ENCODE measurements around the gene TTLL11. TPM values are rescaled to one million over a fixed set of nuclear protein-coding genes. Genes with fewer than 3 reads are reported as not detected.

Gene TTLL11
- total RNA-seq, 1 experiment from 2014 or later = 2.5 TPM

DNA sequence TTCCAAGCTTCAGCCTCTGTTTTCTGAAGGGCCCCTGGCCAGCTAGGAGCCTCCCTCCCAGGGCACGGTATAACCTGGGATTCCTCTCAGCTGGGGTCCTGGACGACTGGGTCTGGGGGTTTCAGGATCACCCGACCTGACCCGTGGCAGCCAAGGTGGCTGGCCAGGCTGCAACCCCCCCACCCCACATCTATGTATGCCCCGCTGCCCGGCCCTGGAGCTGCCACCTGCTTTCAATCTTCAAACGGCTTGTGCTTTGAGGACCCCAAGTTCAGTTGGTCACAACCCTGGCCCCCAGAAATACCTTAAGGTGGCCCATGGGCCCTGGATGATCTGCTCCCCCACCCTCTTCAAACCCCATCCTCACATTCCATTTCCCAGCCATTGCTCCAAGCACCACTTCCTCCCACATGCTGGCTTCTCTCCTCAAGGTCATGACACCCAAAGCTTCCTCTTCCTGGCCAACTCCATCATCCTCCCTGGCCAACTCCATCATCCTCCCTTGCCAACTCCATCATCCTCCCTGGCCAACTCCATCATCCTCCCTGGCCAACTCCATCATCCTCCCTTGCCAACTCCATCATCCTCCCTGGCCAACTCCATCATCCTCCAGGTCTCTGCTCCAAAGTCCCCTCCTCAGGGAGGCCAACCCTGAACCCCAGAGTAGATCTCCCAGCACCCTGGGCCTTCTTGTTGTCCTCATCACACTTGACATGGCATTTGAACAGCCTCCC is 17.2 kb upstream of the TTLL11 start:
- DNase-seq (ENCODE audit: low spot score) = no peak

DNA sequence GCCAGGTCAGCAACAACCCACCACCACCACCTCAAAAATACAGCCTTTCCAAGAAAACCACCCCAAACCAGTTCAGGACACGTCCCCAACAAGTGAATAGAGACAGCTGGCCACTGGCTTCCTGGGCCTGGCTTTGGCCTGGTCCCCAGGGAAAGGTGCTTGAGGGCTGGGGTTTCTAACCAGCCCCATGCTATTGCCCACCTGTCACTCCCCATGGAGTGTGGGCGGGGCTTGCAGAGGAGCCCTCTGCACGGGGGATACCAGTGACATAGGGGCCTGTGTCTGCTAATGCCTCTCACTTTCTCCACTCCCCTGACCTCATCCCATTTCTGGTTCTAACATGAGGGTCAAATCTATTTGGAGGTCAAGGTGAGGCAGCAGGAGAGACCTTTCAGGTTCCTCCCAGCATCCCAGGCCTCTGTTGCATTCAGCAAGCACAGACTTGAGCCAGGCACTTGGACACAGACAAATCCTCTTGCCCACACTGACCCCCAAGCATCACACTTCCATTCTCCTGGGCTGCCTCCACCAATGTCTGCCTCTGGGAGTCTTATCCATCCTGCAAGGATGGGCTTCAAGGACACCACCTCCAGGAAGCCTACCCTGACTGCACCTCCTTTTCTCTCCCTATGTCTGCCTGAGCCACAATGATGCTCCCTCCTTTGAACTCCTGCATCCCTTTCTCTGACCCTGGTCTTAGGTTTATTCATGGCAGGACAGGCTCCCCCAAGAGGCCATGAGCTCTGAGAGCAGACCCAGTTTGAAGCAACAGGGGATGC is 16.1 kb upstream of the TTLL11 start:
- DNase-seq (ENCODE audit: low spot score) = no peak

DNA sequence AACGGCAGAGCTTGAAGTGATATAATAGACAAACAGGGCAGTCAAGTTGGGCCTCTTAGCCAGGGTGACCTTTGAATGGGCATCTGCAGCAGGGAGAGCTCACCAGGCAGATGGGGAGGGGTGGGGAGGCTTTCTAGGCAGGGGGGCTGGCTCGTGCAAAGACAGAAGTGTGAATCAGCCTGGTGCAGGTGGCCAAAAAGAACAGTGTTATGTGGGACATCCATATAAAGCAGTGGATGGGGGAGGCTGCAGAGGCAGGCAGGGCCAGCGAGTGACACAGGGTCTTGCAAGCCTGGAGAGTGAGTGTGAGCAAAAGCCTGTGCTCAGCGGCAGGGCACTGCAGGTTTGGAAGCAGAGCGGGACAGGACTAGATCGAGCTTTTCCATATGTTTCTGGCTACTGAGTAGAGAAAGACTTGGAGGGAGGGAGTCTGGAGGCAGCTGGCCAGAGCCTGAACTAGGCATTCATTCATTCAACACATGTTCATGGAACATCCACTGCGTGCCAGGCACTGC is 14.2 kb upstream of the TTLL11 start:
- no peak for DNase-seq (ENCODE audit: low spot score)

GRCh38 chr9:122106576-122106975 is 13.5 kb upstream of the TTLL11 start:
- DNase-seq (ENCODE audit: low spot score) = no peak

DNA sequence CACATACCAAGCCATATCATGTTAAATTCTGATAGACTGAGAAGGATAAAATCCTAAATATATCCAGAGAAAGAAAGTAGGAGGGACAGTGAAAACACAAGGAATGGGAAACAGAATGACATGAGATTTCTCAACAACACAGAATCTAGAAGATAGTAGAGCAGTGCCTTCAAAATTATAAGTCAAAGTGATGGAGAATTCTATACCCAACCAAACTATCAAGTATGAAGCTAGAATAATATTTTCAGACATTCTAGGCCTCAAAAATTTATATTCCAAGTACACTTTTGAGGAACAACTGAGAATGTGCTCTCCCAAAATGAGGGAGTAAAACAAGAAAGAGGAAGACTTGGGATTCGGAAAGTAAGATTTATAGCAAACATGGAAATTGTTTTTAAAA is 10.9 kb upstream of the TTLL11 start:
- no peak for DNase-seq (ENCODE audit: low spot score)

DNA sequence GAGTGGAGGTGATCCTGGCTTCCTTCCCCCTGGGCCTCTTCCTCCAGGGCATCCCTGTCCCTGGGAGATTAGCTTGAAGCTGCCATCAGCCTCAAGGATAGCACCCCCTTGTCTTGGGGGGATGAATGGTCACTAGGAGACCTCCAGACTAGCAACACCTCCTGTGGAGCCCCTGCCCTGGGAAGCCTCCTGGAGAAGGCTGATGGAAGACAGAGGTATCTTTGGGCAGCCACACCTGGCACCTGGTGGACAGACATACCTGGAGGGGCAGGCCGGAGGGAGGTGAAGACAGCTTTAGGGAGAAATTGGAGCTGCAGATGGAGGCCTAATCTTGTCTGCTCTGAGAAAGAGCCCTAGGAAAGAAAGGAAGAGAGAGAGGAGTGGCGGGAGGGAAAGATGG is 9.0 kb upstream of the TTLL11 start:
- no peak for DNase-seq (ENCODE audit: low spot score)

DNA sequence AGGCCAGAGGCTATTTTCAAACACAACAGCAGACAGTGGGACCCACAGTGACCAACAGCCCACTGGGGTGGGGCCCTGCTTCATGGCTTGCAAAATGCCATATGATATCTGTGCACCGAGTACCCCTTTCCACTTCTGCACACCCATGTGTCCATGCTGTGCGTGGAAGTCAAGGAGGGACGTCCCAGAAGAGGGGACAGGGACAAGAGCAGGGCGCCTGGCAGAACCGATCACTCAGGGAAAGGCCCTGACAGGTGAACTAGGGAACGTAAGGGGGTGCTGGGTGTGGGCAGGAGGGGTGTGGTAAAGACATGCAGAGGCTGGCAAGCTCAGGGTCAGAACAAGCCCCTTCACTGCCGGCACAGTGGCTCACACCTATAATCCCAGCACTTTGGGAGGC is 7.6 kb upstream of the TTLL11 start:
- DNase-seq (ENCODE audit: low spot score) = no peak

GRCh38 chr9:122099271-122099869 is 6.3 kb upstream of the TTLL11 start:
- DNase-seq (ENCODE audit: low spot score) = peak; percentile 85

DNA sequence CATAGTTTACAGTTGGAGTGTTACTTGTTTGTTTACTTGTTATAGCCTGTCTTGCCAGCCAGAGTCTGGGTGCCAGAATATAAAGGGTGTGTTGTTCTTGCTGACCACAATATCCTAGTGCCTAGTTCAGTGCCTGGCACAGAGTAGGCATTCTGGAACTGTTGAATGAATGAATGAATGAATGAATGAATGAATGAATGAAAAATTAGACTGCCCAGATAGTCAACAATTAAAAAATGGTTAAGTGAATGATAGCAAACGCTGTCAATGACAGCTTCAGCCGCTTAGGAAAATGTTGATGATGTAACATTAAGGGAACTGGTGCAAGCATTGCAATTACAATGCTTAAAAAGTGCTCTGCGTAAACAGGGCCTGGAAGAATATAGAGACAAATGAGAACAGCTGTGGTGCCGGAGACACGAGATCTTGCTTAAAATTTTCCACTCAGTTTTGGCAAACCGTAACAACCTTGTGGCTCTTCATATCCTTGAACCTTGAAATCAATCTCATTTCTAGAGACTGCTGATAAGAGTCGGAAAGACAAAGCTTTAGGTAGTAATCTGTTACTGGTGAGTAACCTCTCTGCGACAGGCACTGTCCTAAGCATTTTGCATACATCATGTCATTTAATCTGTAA is 4.7 kb upstream of the TTLL11 start:
- no peak for DNase-seq (ENCODE audit: low spot score)

DNA sequence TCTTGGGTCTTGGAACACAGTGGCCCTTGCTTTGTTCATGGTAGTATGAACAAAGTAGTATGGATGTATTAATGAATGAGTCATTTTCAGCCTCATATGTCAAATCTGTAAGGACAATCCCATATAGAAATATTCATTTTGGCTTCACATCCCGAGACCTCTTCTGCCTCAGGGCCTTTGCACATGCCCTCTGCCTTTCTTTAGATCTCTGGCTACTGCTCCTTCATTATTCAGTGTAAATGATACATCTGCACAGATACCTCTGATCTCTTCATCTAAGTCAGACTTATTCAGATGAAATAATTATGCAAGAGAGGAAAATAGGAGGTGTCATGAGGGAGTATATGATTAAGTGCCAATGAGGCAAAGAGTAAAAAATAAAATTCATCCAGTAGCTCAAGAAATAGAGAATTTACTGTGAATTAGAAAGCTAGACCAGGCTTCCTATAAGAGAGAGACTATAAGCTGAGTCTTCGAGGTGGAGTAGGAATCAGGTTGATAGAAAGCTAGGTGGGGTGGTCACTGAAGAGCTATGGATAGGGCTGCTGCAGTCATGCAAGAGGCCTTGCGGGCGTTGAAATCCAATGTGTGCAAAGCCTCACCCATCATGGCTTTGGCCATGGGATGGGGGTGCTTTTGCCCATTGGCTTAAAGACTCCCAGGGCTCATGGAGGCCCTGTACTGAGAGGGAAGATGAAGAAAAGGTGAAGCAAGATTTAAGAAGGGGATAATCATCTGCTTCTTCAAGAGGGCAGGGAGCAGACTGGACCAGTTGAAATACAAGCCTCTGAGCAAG is 3.7 kb upstream of the TTLL11 start:
- no peak for DNase-seq (ENCODE audit: low spot score)

GRCh38 chr9:122095010-122095767 is 2.1 kb upstream of the TTLL11 start:
- DNase-seq (ENCODE audit: low spot score) = peak; percentile 60

GRCh38 chr9:122091682-122092592 is 1.2 kb downstream of the TTLL11 start:
- DNase-seq (ENCODE audit: low spot score) = no peak

GRCh38 chr9:122090981-122091380 is 2.1 kb downstream of the TTLL11 start:
- DNase-seq (ENCODE audit: low spot score) = no peak

DNA sequence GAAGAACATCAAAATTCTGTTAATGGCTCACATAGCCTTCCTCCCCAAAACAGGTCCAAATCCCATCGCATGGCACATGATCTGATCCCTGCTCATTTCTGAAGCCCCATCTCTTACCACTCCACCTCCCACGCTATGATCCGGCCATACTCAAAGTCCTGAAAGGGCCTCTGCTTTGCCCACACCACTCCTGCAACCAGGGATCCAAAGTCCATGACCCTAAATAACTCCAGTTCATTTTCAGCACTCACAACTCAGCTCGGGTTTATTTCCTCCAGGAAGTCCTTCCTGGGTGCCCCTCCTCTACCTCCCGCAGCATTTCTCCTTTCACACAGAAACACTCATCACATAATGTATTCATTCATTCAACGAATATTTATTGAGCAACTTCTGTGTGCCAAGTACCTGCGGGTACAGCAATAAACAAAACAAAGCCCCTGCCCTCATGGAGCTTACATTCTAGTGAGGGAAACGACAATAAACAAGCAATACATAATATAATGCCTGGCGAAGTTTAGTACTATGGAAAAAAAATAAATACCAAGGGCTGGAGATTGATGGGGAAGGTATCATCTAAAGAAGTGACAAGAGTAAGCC is 2.7 kb downstream of the TTLL11 start:
- no peak for DNase-seq (ENCODE audit: low spot score)

DNA sequence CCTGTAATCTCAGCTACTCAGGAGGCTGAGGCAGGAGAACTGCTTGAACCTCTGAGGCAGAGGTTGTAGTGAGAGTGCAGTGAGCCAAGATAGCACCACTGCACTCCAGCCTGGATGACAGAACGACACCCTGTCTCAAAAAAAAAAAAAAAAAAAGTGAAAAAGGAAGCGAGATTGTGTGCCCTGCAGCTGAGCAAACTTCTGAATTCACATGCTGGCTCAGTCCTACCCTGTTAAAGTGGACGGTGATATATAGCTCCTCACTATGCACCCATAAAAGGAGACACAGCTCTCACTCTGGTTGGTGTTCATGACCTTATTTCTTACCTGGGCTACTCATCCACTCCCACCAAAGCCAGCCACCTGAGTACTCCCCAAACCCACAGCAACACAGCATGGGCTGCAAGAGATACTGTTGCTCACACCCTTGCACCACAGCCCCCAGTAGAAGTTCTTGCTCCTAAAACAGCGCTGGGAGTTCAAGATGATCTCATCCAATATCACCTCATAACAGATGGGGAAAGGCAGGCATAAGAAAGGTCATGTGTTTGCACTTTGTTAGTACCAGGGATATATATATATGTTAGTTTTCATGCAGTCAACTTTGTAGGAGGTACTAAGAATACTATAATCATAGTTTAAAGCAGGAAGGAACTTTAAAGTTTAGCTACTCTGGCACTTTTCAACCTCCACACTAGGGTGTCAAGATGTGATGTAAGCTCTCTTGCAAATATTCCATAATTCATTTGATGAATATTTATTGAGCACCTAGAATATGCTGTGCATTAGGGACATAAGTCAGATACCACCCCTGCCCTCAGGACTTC is 4.0 kb downstream of the TTLL11 start:
- DNase-seq (ENCODE audit: low spot score) = no peak

GRCh38 chr9:122087406-122088200 is 5.5 kb downstream of the TTLL11 start:
- DNase-seq (ENCODE audit: low spot score) = no peak

DNA sequence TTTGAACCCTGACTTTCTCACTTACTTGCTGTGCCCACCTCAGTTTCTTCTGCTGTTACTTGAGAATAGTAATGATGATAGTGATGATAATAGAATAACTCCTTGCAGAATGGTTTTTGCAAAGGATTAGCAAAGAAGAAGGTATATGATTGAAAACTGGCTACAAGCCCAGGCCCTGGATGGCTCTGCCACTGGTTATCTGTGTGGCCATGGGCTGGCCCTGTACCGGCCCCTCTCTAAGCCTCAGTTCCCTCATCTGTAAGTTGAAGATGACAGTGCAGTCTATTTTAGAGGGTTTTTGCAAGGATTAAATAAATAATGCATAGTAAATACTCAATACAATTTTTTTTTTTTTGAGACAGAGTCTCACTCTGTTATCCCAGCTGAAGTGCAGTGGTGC is 6.2 kb downstream of the TTLL11 start:
- DNase-seq (ENCODE audit: low spot score) = no peak

All from HT-29 (cell line).